HEK293T (cell line): ENCODE results near the gene SCYL1.

ENCODE experiments used
- BHLHE40 ChIP-seq: fragments of 450-650 bp; IDR thresholded peaks from 2 replicates; pipeline ENCODE4 v1.6.1; 2016; ENCODE audit warnings: mild to moderate bottlenecking, moderate library complexity, borderline replicate concordance
- CTBP1 ChIP-seq: fragments of 450-650 bp; IDR thresholded peaks from 2 replicates; pipeline ENCODE4 v1.6.1; 2016; ENCODE audit warnings: borderline replicate concordance
- FOXA1 ChIP-seq: fragments of 450-650 bp; IDR thresholded peaks from 2 replicates; pipeline ENCODE4 v1.6.1; 2016; ENCODE audit warnings: mild to moderate bottlenecking
- FOXK2 ChIP-seq: fragments of 450-650 bp; IDR thresholded peaks from 2 replicates; pipeline ENCODE4 v1.6.1; 2016; ENCODE audit warnings: mild to moderate bottlenecking
- LEF1 ChIP-seq: fragments of 450-650 bp; IDR thresholded peaks from 2 replicates; pipeline ENCODE4 v1.6.1; 2017; ENCODE audit warnings: mild to moderate bottlenecking, borderline replicate concordance
- SUZ12 ChIP-seq: fragments of 450-650 bp; IDR thresholded peaks from 2 replicates; pipeline ENCODE4 v1.6.1; 2016; ENCODE audit warnings: mild to moderate bottlenecking
- TARDBP ChIP-seq: fragments of 450-650 bp; IDR thresholded peaks from 2 replicates; pipeline ENCODE4 v1.6.1; 2016
- ZNF384 ChIP-seq: fragments of 450-650 bp; IDR thresholded peaks from 2 replicates; pipeline ENCODE4 v1.6.1; 2016

- TF ChIP-seq LEF1: no peak
- TF ChIP-seq FOXA1: no peak
- TF ChIP-seq ZNF384: no peak
- no peak for TF ChIP-seq FOXK2
- TF ChIP-seq CTBP1: no peak
- TF ChIP-seq SUZ12: no peak
- no peak for TF ChIP-seq BHLHE40
- no peak for TF ChIP-seq TARDBP
Measured at GRCh38 chr11:65547446-65548125, 22.7 kb downstream of the SCYL1 start.
